C4-2B (cell line): ENCODE measurements around the gene CKS2.
"Not testable (repeated sequence)": the region's sequence is repeated elsewhere in the genome, so short reads cannot be mapped to it uniquely, and the experiment has no call there.

Experiments
- ZFX ChIP-seq: fragments of 450-650 bp; IDR thresholded peaks from 2 replicates; pipeline ENCODE4 v1.6.1; 2017
- TF ChIP-seq, protein P1 (sequence below): fragments of 450-650 bp; conservative IDR thresholded peaks from 2 replicates; pipeline ENCODE4 v1.5.1; 2017; ENCODE audit warnings: mild to moderate bottlenecking

DNA sequence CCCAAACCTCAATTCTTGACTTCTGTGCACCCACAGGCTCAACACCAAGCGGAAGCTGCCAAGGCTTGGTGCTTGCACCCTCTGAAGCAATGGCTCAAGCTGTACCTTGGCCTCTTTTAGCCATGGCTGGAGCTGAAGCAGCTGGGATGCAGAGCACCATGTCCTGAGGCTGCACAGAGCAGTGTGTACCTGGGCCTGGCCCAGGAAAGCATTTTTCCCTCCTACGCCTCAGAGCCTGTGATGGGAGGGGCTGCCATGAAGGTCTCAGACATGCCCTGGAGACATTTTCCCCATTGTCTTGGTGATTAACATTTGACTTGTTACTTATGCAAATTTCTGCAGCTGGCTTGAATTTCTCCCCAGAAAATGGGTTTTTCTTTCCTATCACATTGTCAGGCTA lies 35.0 kb upstream of the CKS2 start:
- TF ChIP-seq, protein P1, sequence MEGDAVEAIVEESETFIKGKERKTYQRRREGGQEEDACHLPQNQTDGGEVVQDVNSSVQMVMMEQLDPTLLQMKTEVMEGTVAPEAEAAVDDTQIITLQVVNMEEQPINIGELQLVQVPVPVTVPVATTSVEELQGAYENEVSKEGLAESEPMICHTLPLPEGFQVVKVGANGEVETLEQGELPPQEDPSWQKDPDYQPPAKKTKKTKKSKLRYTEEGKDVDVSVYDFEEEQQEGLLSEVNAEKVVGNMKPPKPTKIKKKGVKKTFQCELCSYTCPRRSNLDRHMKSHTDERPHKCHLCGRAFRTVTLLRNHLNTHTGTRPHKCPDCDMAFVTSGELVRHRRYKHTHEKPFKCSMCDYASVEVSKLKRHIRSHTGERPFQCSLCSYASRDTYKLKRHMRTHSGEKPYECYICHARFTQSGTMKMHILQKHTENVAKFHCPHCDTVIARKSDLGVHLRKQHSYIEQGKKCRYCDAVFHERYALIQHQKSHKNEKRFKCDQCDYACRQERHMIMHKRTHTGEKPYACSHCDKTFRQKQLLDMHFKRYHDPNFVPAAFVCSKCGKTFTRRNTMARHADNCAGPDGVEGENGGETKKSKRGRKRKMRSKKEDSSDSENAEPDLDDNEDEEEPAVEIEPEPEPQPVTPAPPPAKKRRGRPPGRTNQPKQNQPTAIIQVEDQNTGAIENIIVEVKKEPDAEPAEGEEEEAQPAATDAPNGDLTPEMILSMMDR: not testable (repeated sequence)
- not testable (repeated sequence) for TF ChIP-seq ZFX
